Pancreas (tissue), 10 donors: Measurements from ENCODE around the gene OR2S2. TPM values are rescaled to one million over a fixed set of nuclear protein-coding genes. Genes with fewer than 3 reads are reported as not detected.
A peak's percentile ranks its signal among the peaks of the same experiment; 100 is the strongest.

Source experiments
- ATAC-seq, 4 donors: fragments of 200-7000 bp; cut with Tn5 transposase; one replicate each; pipeline versions ENCODE4 v1.8.0 to v1.9.1; 2020; ENCODE audit warnings: mild to moderate bottlenecking in 4 of 4, moderate library complexity in 4 of 4
- DNase-seq, 6 donors: peaks; one replicate each; pipeline ENCODE4 v3.0.0-alpha.2; 2020
- FAIRE-seq: peaks from 2 replicates; lab custom pipeline; 2012; peaks lifted over from hg19 to GRCh38; lab: Jason Lieb, UNC
- H3K27ac ChIP-seq, 4 donors: fragments of 200-600 bp; sonication (generic); 1 replicate in 3 of 4; 2 replicates in 1 of 4; pipeline versions ENCODE4 v1.5.0 to v1.8.0; 2020
- H3K27me3 ChIP-seq, 4 donors: fragments of 200-600 bp; one replicate each; pipeline ENCODE4 v1.8.0; 2021
- H3K36me3 ChIP-seq, 3 donors: fragments of 200-600 bp; sonication (generic) in 1 of 3; one replicate each; pipeline versions ENCODE4 v1.5.0 to v1.8.0; 2020 to 2021
- H3K4me1 ChIP-seq, 3 donors: fragments of 200-600 bp; one replicate each; pipeline ENCODE4 v1.8.0; 2021
- H3K4me3 ChIP-seq, 4 donors: fragments of 200-600 bp; sonication (generic) in 2 of 4; one replicate each; pipeline versions ENCODE4 v1.5.0 to v1.8.0; 2020 to 2021
- H3K9me3 ChIP-seq, 4 donors: fragments of 200-600 bp; one replicate each; pipeline ENCODE4 v1.8.0; 2021
- WGBS, 2 donors: extraction: QIAGEN DNeasy Blood & Tissue Kit; methylation state at CpG; one replicate each; pipeline ENCODE4 v1.1.7; 2013; 5-methylcytosine and 5-hydroxymethylcytosine counted together
- intact Hi-C, 3 donors: fragments of 100-400 bp; cut with DNase I; formaldehyde crosslinking; loops; one replicate each; pipeline versions ENCODE4 v1.11.1 to v1.14.2; 2022
- polyA plus RNA-seq, 2 donors: library from polyadenylated mRNA; stranded (reverse); fragments of 200-250 nt; gene quantifications; one replicate each; pipeline ENCODE4 v1.2.3, GENCODE V29; 2013
- total RNA-seq, 6 donors: library from RNA; stranded (reverse); fragmentation: NEBNext Ultra II Directional in 4 of 6; extraction: Animal tissue kit (Norgen Biotek cat#: 25700) in 4 of 6; gene quantifications; one replicate each; pipeline versions ENCODE4 v1.2.1 to v1.2.4, GENCODE V29; 2021 to 2023
- TF ChIP-seq, protein P1 (sequence below), 4 donors: fragments of 200-600 bp; sonication (generic) in 3 of 4; IDR thresholded peaks; one replicate each; pipeline versions ENCODE4 v1.5.0 to v1.8.0; 2021; ENCODE audit warnings: antibody characterized with exemption in 4 of 4
- donor health status: healthy with polysubstance abuse.
- donor health status: DM: no; HTN: no; CAD: no; lungs with moderate emphysema.
- donor health status: DM: no; HTN: no; CAD: no.
- donor health status: control.
- donor health status: control.
- donor health status: Bipolar disorder and iron deficiency.
- donor health status: DM: yes; HTN: yes; CAD: no.
- donor health status: DM: no; HTN: no; CAD: no.
- donor health status: DM: no; HTN: no; CAD: no.
- donor health status: DM: yes; HTN: yes; CAD: no.

OR2S2 gene, protein sequence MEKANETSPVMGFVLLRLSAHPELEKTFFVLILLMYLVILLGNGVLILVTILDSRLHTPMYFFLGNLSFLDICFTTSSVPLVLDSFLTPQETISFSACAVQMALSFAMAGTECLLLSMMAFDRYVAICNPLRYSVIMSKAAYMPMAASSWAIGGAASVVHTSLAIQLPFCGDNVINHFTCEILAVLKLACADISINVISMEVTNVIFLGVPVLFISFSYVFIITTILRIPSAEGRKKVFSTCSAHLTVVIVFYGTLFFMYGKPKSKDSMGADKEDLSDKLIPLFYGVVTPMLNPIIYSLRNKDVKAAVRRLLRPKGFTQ
- not detected for total RNA-seq
- not detected for polyA plus RNA-seq

DNA sequence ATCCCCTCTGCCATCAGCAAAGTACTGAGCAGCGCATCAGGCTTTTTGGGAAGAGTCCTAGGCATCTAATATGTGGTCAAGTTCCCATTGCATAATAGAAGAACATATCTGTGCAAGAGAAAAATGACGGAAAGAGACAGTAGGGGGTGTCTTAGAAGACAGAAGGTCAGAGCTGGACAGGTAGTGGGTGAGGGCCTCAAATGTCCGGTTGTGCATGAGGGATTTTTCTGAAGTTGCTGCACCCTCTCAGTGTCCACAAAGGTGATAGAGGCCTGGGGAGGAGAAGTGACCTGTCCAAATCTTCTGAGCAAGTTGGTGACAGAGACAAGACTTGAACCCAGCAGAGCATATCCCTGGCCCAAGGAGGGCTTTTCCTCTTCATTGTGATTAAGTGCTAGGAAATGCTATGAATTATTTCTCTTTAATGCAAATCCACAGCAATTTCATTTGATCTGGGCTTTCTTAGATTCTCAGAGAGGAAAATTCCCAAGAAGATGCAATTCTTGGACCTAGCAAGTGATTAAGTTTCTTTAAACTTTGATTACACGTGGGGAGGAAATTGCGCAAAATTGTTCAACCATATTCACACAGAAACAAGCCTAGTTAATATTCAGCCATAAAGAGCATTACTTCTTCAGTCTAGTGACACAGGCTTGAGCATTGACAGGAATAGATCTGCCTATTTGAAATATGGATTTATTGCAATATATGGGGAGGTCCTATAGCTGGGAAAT lies at the start of gene OR2S2:
Gene OR2S2, minus strand, starts transcription at position 51 of the 734 bp plus-strand sequence. CDS start 56 bp downstream, outside the sequence.
- Histone ChIP-seq H3K27me3 (peaks cover 0 to 5% (median 0%) of the 10 kb centered on the region in 4 donors), H3K4me1 (no peaks in the 10 kb centered on the region), H3K36me3 (no peaks in the 10 kb centered on the region), H3K4me3 (no peak within 1 kb of the TSS), H3K9me3 (no peaks in the 10 kb centered on the region), H3K27ac (no peak within 1 kb of the TSS)
- WGBS, 2 donors: 62% methylated on average over 5 of the region's 5 CpGs
- DNase-seq (no peak), ATAC-seq (no peak), FAIRE-seq (no peak)
- intact Hi-C loops: loop anchor here in 2 of 3 donors (5.0 to 10.0 kb wide), 2 partner anchors 64 to 67 kb away; no protein-coding TSS in a partner anchor
- TF ChIP-seq, protein P1, sequence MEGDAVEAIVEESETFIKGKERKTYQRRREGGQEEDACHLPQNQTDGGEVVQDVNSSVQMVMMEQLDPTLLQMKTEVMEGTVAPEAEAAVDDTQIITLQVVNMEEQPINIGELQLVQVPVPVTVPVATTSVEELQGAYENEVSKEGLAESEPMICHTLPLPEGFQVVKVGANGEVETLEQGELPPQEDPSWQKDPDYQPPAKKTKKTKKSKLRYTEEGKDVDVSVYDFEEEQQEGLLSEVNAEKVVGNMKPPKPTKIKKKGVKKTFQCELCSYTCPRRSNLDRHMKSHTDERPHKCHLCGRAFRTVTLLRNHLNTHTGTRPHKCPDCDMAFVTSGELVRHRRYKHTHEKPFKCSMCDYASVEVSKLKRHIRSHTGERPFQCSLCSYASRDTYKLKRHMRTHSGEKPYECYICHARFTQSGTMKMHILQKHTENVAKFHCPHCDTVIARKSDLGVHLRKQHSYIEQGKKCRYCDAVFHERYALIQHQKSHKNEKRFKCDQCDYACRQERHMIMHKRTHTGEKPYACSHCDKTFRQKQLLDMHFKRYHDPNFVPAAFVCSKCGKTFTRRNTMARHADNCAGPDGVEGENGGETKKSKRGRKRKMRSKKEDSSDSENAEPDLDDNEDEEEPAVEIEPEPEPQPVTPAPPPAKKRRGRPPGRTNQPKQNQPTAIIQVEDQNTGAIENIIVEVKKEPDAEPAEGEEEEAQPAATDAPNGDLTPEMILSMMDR (IDR thresholded peaks at IDR 0.05): no peak

DNA sequence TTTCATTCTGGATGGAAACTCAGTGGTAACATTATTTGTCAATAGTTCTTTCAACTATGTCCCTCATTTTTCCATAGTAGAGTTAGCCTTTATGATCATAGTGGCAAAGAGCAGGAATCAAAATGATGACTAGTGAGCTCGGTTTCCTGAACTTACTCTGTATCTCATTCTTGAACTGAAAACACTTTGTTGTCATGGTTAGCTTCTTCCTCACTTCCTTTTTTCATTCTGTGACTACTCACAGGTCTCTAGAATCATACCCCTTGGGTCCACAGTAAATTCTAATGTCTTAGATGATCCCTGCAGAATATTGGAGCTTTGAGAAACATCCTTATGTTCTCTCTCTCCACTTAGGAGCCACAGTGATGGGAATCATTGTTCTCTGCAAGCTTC lies 49.4 kb upstream of the OR2S2 start:
- H3K4me3 ChIP-seq: no peak overlapping the region
- FAIRE-seq: no peak
- no peaks in the 10 kb centered on the region for H3K27me3 ChIP-seq
- no peak for ATAC-seq
- no peaks in the 10 kb centered on the region for H3K9me3 ChIP-seq
- no peak overlapping the region for H3K27ac ChIP-seq
- intact Hi-C loops: no loop called here
- H3K4me1 ChIP-seq: no peaks in the 10 kb centered on the region
- TF ChIP-seq, protein P1 (IDR thresholded peaks at IDR 0.05): no peak
- H3K36me3 ChIP-seq: no peaks in the 10 kb centered on the region
- no peak for DNase-seq
- WGBS, 2 donors: 73 to 83% methylated on average over 1 of the region's 1 CpG

DNA sequence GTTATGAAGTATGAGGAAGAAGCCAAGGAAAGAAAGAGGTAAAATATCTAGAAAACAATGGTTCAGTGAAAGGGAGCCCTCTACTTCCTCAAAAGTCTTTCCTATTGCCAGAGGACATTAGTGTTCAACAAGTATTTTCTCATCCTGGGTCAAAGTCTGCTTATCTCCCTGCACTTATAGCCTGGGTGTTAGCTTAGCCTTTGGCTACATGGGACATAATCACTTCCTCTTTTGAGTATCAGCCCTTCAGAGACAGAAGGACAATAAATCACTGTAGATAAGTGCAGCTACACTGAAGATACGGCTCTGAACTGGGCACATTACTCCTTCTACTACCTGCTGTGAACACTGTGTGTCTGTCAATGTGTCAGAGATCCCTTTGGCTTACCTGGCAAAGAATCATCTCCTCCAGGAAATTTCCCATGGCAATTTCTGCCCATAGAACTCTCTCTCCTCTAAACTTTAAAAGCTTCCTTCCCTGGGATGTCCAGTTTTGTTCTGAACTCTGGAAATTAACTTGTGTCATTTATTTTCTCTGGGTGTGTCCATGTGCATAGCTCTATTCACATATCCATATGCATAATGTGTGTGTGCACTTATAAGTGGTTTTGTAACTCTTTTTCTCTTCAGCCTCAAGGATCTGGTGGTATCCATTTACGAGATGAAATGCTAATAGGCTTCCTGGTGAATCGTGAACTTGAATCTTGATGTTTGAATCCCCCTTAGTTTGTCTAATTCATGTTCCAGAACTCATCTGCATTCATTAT lies 48.8 kb upstream of the OR2S2 start:
- intact Hi-C loops: no loop called here
- DNase-seq (no peak), ATAC-seq (peak in 3 of 4 donors; percentile 17 to 33 (median 21)), FAIRE-seq (no peak)
- TF ChIP-seq, protein P1 (IDR thresholded peaks at IDR 0.05): no peak
- Histone ChIP-seq H3K4me3 (no peak overlapping the region), H3K27ac (no peak overlapping the region), H3K9me3 (no peaks in the 10 kb centered on the region), H3K27me3 (no peaks in the 10 kb centered on the region), H3K36me3 (no peaks in the 10 kb centered on the region), H3K4me1 (no peaks in the 10 kb centered on the region)
- WGBS, 2 donors: 55 to 56% methylated on average over 3 of the region's 3 CpGs

DNA sequence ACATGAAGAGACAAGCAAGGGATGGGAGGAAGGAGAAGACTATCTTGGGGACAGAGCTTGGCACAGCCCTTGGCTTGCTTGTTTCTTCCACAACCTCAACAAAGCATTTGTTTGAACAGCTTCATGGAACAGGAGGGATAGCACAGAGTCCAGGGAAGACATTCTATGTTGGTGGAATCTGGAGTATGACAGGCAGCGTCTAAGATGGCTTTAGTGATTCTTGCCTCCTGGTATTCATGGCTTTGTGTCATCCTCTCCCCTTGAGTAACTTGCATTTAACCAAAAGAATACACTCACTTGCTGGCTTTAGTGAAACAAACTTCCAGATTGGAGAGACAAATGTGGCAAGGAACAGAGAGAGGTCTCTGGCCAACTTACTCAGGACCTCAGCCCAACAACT lies 47.9 kb upstream of the OR2S2 start:
- no peak for DNase-seq
- TF ChIP-seq, protein P1 (IDR thresholded peaks at IDR 0.05): no peak
- intact Hi-C loops: no loop called here

More for the DNA sequence above, 47.9 kb upstream of the OR2S2 start:
- H3K27ac ChIP-seq: no peak overlapping the region
- H3K27me3 ChIP-seq: no peaks in the 10 kb centered on the region
- H3K4me3 ChIP-seq: no peak overlapping the region
- no peak for FAIRE-seq
- no peak for ATAC-seq
- H3K9me3 ChIP-seq: no peaks in the 10 kb centered on the region
- no peaks in the 10 kb centered on the region for H3K4me1 ChIP-seq
- no peaks in the 10 kb centered on the region for H3K36me3 ChIP-seq
- WGBS, 2 donors: 73 to 77% methylated on average over 1 of the region's 1 CpG
